ENCODE data around the gene ARNT2.

Gene ARNT2

DNA sequence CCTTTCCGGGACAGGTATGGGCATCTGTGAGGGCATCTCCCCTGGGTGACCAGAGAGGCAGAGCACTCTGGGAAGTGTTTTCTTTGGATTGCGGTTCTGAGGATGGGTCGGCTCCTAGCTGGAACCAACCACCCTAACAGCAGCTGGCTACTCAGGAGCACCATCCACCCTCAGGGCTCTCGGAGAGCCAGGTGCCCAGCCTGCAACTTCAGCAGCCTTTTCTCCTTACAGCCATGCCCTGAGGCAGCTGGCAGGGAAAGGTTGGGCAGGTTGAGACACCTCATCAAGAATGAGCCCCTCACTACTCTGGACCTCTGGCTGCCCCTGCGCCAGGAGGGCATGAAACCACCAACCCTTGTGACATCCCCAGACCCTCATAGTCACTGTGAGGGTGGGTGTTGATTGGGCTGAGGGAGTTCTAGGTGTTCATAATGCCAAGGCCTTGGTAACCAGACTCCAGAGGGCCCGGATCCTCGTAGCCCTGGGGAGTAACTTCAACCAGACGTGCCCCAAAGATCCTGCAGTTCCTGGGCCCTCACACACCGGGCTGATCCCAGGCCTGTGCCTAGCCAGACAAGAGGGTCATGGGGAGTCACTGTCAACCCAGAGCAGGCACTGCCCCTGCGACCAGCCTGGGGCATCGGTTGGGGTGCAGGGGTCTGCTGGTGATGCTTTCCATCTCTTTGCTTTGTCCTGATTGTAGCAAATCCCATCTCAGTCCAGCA is 176.5 kb downstream of the ARNT2 start:
- Histone ChIP-seq H3K4me3 (ENCODE audit: low read length) (no peak overlapping the region), H3K79me2 (ENCODE audit: control insufficient read depth, insufficient read depth, low read length) (no peaks in the 10 kb centered on the region), H3K18ac (ENCODE audit: low read length) (no peak overlapping the region), H3K4me2 (ENCODE audit: low read length) (no peak overlapping the region), H3K4ac (ENCODE audit: low read depth, low read length) (no peak overlapping the region), H3K4me1 (ENCODE audit: control insufficient read depth, low read depth, low read length) (no peaks in the 10 kb centered on the region), H3K27ac (ENCODE audit: low read depth, low read length) (no peak overlapping the region), H2BK120ac (ENCODE audit: low read depth, low read length) (no peak overlapping the region), H3K27me3 (ENCODE audit: insufficient read depth, low read length, poor library complexity) (no peaks in the 10 kb centered on the region), H3K9ac (ENCODE audit: low read length) (no peak overlapping the region), H2BK15ac (replicated peaks; ENCODE audit: low read depth) (no peak overlapping the region), H3K79me1 (ENCODE audit: low read length) (no peaks in the 10 kb centered on the region), H3K56ac (ENCODE audit: low read length) (no peak overlapping the region), H3K23ac (ENCODE audit: low read length) (no peak overlapping the region), H4K8ac (ENCODE audit: low read depth, low read length) (no peak overlapping the region), H4K5ac (ENCODE audit: low read length) (no peak overlapping the region), H2BK5ac (ENCODE audit: low read length) (no peak overlapping the region), H3K36me3 (ENCODE audit: control insufficient read depth, insufficient read depth, low read length) (no peaks in the 10 kb centered on the region), H2AK5ac (ENCODE audit: low read length) (no peak overlapping the region)
- DNase-seq, result no peak
- no CpG with 5 or more reads among the region's 11 CpGs for WGBS (ENCODE audit: extremely low coverage, insufficient coverage, low lambda C conversion rate)

DNA sequence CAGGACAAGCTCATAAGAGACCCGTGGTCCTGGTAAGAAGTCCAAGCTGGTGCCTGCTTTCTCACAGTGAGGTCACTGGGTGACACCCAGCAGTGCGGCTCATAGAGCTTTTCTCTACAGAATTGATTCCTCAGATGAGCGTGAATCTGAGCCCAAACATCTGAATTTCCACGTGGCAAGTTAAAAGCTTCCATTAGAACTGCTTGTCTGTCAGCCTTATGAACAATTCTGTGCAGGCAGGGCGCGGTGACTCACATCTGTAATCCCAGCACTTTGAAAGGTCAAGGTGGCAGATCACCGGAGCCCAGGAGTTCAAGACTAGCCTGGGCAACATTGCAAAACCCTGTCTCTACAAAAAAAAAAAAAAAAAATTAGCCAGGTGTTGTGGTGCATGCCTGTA is 177.8 kb downstream of the ARNT2 start:
- Histone ChIP-seq H4K8ac (ENCODE audit: low read depth, low read length) (no peak overlapping the region), H3K79me2 (ENCODE audit: control insufficient read depth, insufficient read depth, low read length) (no peaks in the 10 kb centered on the region), H3K4me2 (ENCODE audit: low read length) (no peak overlapping the region), H4K5ac (ENCODE audit: low read length) (no peak overlapping the region), H2BK15ac (replicated peaks; ENCODE audit: low read depth) (no peak overlapping the region), H3K27ac (ENCODE audit: low read depth, low read length) (no peak overlapping the region), H3K4ac (ENCODE audit: low read depth, low read length) (no peak overlapping the region), H3K4me3 (ENCODE audit: low read length) (no peak overlapping the region), H3K79me1 (ENCODE audit: low read length) (no peaks in the 10 kb centered on the region), H3K18ac (ENCODE audit: low read length) (no peak overlapping the region), H2BK120ac (ENCODE audit: low read depth, low read length) (no peak overlapping the region), H3K9ac (ENCODE audit: low read length) (no peak overlapping the region), H3K27me3 (ENCODE audit: insufficient read depth, low read length, poor library complexity) (no peaks in the 10 kb centered on the region), H2AK5ac (ENCODE audit: low read length) (no peak overlapping the region), H3K56ac (ENCODE audit: low read length) (no peak overlapping the region), H3K23ac (ENCODE audit: low read length) (no peak overlapping the region), H3K36me3 (ENCODE audit: control insufficient read depth, insufficient read depth, low read length) (no peaks in the 10 kb centered on the region), H3K4me1 (ENCODE audit: control insufficient read depth, low read depth, low read length) (no peaks in the 10 kb centered on the region), H2BK5ac (ENCODE audit: low read length) (no peak overlapping the region)
- no peak for DNase-seq
- no CpG with 5 or more reads among the region's 7 CpGs for whole genome bisulfite sequencing (ENCODE audit: extremely low coverage, insufficient coverage, low lambda C conversion rate)

DNA sequence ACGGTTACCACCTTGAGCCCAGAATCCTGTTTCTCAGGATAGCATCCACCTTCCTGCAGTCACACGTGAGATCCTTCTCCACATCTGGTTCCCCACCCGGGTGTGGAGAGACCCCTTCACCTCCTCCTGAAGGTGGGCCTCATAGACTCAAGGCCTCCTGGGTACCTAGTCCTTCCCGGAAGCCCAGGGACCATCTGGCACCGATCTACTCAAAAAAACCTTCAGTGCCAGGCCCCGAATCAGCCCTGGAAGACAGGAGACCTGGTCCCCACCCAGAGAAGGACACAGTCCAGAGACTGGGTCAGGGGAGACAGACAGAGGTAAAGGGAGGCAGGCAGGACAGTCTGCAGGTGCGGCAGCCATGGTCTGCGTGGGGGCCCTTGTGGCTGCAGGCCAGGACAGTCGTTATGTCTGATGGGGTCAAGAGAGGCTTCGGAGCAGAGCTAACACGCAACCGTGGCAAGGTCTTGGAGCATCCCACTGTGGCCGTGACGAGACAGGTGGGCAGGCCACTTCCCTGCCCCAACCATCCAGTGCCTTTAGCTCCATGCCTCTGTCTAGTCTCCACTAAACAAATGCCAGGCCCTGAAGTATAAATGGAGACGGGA is 178.7 kb downstream of the ARNT2 start:
- WGBS (ENCODE audit: extremely low coverage, insufficient coverage, low lambda C conversion rate), result no CpG with 5 or more reads among the region's 15 CpGs

DNA sequence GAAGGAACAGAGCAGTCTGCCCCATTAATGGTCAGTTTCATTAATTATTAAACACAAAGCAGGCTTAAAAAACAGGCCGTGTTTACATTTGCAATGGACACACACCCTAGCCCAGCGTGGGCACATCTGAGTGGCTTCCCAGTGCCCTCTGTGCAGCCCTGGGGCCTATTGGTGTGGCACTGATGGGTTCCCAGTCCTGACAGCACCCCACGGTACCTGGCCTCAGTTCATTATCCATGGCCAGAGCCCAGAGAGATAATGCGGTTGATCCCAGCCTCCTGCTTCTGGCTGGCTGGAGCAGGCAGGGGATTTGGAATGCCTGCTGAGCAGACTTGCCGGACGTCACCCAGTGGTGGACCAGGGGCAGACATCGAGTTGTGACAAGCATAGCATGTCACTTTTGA is 180.4 kb downstream of the ARNT2 start:
- no peak overlapping the region for H3K9ac ChIP-seq (ENCODE audit: low read length)
- H2BK15ac ChIP-seq (replicated peaks; ENCODE audit: low read depth), result no peak overlapping the region
- H3K4me1 ChIP-seq (ENCODE audit: control insufficient read depth, low read depth, low read length), result no peaks in the 10 kb centered on the region
- H3K4me2 ChIP-seq (ENCODE audit: low read length), result no peak overlapping the region
- H3K23ac ChIP-seq (ENCODE audit: low read length), result no peak overlapping the region
- H2BK120ac ChIP-seq (ENCODE audit: low read depth, low read length), result no peak overlapping the region
- no peak overlapping the region for H4K5ac ChIP-seq (ENCODE audit: low read length)
- H2BK5ac ChIP-seq (ENCODE audit: low read length), result no peak overlapping the region
- no peak overlapping the region for H3K56ac ChIP-seq (ENCODE audit: low read length)
- no peak overlapping the region for H4K8ac ChIP-seq (ENCODE audit: low read depth, low read length)
- H3K27ac ChIP-seq (ENCODE audit: low read depth, low read length), result no peak overlapping the region
- no peak overlapping the region for H3K4ac ChIP-seq (ENCODE audit: low read depth, low read length)
- no peak overlapping the region for H3K4me3 ChIP-seq (ENCODE audit: low read length)
- DNase-seq, result no peak
- H2AK5ac ChIP-seq (ENCODE audit: low read length), result no peak overlapping the region
- no peaks in the 10 kb centered on the region for H3K79me2 ChIP-seq (ENCODE audit: control insufficient read depth, insufficient read depth, low read length)
- H3K36me3 ChIP-seq (ENCODE audit: control insufficient read depth, insufficient read depth, low read length), result no peaks in the 10 kb centered on the region
- no peak overlapping the region for H3K18ac ChIP-seq (ENCODE audit: low read length)
- no peaks in the 10 kb centered on the region for H3K27me3 ChIP-seq (ENCODE audit: insufficient read depth, low read length, poor library complexity)
- WGBS (ENCODE audit: extremely low coverage, insufficient coverage, low lambda C conversion rate), result no CpG with 5 or more reads among the region's 7 CpGs
- H3K79me1 ChIP-seq (ENCODE audit: low read length), result no peaks in the 10 kb centered on the region

More for the DNA sequence above, 178.7 kb downstream of the ARNT2 start:
- H3K27ac ChIP-seq (ENCODE audit: low read depth, low read length), result no peak overlapping the region
- H3K18ac ChIP-seq (ENCODE audit: low read length), result no peak overlapping the region
- no peak overlapping the region for H2BK5ac ChIP-seq (ENCODE audit: low read length)
- no peak overlapping the region for H2AK5ac ChIP-seq (ENCODE audit: low read length)
- DNase-seq, result no peak
- H3K9ac ChIP-seq (ENCODE audit: low read length), result no peak overlapping the region
- H2BK120ac ChIP-seq (ENCODE audit: low read depth, low read length), result no peak overlapping the region
- no peaks in the 10 kb centered on the region for H3K79me2 ChIP-seq (ENCODE audit: control insufficient read depth, insufficient read depth, low read length)
- no peak overlapping the region for H4K8ac ChIP-seq (ENCODE audit: low read depth, low read length)
- H3K23ac ChIP-seq (ENCODE audit: low read length), result no peak overlapping the region
- H3K4ac ChIP-seq (ENCODE audit: low read depth, low read length), result no peak overlapping the region
- no peaks in the 10 kb centered on the region for H3K27me3 ChIP-seq (ENCODE audit: insufficient read depth, low read length, poor library complexity)
- no peak overlapping the region for H3K56ac ChIP-seq (ENCODE audit: low read length)
- no peak overlapping the region for H3K4me2 ChIP-seq (ENCODE audit: low read length)
- H4K5ac ChIP-seq (ENCODE audit: low read length), result no peak overlapping the region
- no peaks in the 10 kb centered on the region for H3K79me1 ChIP-seq (ENCODE audit: low read length)
- no peaks in the 10 kb centered on the region for H3K4me1 ChIP-seq (ENCODE audit: control insufficient read depth, low read depth, low read length)
- no peak overlapping the region for H3K4me3 ChIP-seq (ENCODE audit: low read length)
- H3K36me3 ChIP-seq (ENCODE audit: control insufficient read depth, insufficient read depth, low read length), result no peaks in the 10 kb centered on the region
- H2BK15ac ChIP-seq (replicated peaks; ENCODE audit: low read depth), result no peak overlapping the region

DNA sequence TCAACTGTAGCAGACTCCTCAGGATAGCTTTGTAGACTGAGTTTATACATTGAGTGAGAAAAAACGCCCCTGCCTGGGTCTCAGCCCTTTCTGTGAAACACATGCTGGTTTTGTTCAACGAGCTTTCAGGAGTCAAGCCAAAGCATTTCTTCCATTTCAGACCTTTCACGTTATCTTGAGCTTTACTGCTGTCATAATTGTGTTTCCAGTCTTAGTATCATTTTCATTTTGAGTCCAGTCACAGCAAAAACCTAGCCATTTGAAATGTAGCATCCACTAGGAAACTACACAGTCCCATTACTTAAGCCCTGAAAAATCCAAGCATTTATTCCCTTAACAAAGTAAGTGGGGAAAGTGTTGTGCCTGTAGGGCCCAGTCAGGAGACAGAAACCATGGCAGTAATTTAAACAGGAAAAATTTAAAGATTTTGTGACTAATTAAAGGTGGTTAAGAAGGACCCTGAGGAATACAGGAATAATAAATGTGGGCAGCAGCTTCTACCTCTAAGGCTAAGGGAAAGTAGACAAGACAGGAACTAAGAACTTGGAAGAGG is 180.9 kb downstream of the ARNT2 start:
- no peak overlapping the region for H3K56ac ChIP-seq (ENCODE audit: low read length)
- H2BK15ac ChIP-seq (replicated peaks; ENCODE audit: low read depth), result no peak overlapping the region
- no peak overlapping the region for H3K4me3 ChIP-seq (ENCODE audit: low read length)
- no peak overlapping the region for H3K4ac ChIP-seq (ENCODE audit: low read depth, low read length)
- H2AK5ac ChIP-seq (ENCODE audit: low read length), result no peak overlapping the region
- no peaks in the 10 kb centered on the region for H3K36me3 ChIP-seq (ENCODE audit: control insufficient read depth, insufficient read depth, low read length)
- no peak overlapping the region for H3K4me2 ChIP-seq (ENCODE audit: low read length)
- no peak overlapping the region for H4K8ac ChIP-seq (ENCODE audit: low read depth, low read length)
- DNase-seq, result no peak
- H3K27me3 ChIP-seq (ENCODE audit: insufficient read depth, low read length, poor library complexity), result no peaks in the 10 kb centered on the region
- H3K4me1 ChIP-seq (ENCODE audit: control insufficient read depth, low read depth, low read length), result no peaks in the 10 kb centered on the region
- no peak overlapping the region for H2BK120ac ChIP-seq (ENCODE audit: low read depth, low read length)
- no peak overlapping the region for H3K23ac ChIP-seq (ENCODE audit: low read length)
- H3K9ac ChIP-seq (ENCODE audit: low read length), result no peak overlapping the region
- no peak overlapping the region for H3K27ac ChIP-seq (ENCODE audit: low read depth, low read length)
- no CpG with 5 or more reads among the region's 3 CpGs for WGBS (ENCODE audit: extremely low coverage, insufficient coverage, low lambda C conversion rate)
- H3K79me2 ChIP-seq (ENCODE audit: control insufficient read depth, insufficient read depth, low read length), result no peaks in the 10 kb centered on the region
- H4K5ac ChIP-seq (ENCODE audit: low read length), result no peak overlapping the region
- H3K18ac ChIP-seq (ENCODE audit: low read length), result no peak overlapping the region
- no peaks in the 10 kb centered on the region for H3K79me1 ChIP-seq (ENCODE audit: low read length)
- no peak overlapping the region for H2BK5ac ChIP-seq (ENCODE audit: low read length)
